ENCODE data around the gene PLA2G1B.
"Not testable (repeated sequence)": the region's sequence is repeated elsewhere in the genome, so short reads cannot be mapped to it uniquely, and the experiment has no call there.

Gene PLA2G1B

DNA sequence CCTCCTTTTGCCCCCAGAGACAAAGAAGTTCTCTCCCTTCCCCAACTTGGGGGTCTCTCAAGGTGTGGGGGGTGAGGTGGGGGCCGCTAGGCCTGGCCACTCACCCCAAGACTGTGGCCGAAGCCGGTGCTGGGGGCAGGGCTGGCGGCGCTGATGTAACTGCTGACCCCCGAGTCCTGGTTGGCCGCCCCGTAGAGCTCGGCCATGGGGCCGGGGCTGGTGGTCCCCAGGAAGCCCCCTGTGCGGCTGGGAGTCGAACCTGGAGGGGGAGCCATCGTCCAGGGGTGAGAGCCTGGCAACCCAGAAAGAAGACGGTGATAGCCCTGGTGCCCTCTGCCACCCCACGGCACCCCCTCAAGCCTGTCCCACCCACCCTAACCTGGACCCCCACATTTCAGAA, 18.5 kb upstream of the PLA2G1B start:
- Histone ChIP-seq H3K4me3 (ENCODE audit: insufficient read depth, low read depth, low read length, poor library complexity, severe bottlenecking) (no peak overlapping the region), H3K27me3 (replicated peaks; ENCODE audit: control insufficient read depth, insufficient read depth, low read length, poor library complexity, severe bottlenecking) (no peaks in the 10 kb centered on the region), H3K27ac (ENCODE audit: insufficient read depth, low read length, poor library complexity, severe bottlenecking) (no peak overlapping the region), H3K4me1 (ENCODE audit: control insufficient read depth, insufficient read depth, low read length, poor library complexity, severe bottlenecking) (no peaks in the 10 kb centered on the region), H3K9me3 (ENCODE audit: control insufficient read depth, low read length) (no peaks in the 10 kb centered on the region), H3K36me3 (ENCODE audit: control insufficient read depth, insufficient read depth, low read length) (no peaks in the 10 kb centered on the region)
- DNase-seq = no peak

DNA sequence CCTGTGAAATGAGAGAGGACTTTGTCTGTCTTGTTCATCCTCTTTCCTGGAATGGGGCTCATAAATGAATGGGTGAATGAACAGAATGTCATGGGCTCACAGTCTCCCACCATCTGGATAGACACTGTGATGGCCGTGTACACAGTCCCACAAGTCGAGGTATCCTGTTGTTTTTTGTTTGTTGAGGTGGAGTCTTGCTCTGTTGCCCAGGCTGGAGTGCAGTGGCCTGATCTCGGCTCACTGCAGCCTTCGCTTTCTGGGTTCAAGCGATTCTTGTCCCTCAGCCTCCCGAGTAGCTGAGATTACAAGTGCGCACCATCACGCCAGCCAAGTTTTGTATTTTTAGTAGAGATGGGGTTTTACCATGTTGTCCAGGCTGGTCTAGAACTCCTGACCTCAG, 16.1 kb upstream of the PLA2G1B start:
- no peak overlapping the region for H3K4me3 ChIP-seq (ENCODE audit: insufficient read depth, low read depth, low read length, poor library complexity, severe bottlenecking)
- no peak overlapping the region for H3K27ac ChIP-seq (ENCODE audit: insufficient read depth, low read length, poor library complexity, severe bottlenecking)
- no peaks in the 10 kb centered on the region for H3K9me3 ChIP-seq (ENCODE audit: control insufficient read depth, low read length)
- no peaks in the 10 kb centered on the region for H3K36me3 ChIP-seq (ENCODE audit: control insufficient read depth, insufficient read depth, low read length)
- no peaks in the 10 kb centered on the region for H3K27me3 ChIP-seq (replicated peaks; ENCODE audit: control insufficient read depth, insufficient read depth, low read length, poor library complexity, severe bottlenecking)
- H3K4me1 ChIP-seq (ENCODE audit: control insufficient read depth, insufficient read depth, low read length, poor library complexity, severe bottlenecking) = no peaks in the 10 kb centered on the region
- DNase-seq = no peak

DNA sequence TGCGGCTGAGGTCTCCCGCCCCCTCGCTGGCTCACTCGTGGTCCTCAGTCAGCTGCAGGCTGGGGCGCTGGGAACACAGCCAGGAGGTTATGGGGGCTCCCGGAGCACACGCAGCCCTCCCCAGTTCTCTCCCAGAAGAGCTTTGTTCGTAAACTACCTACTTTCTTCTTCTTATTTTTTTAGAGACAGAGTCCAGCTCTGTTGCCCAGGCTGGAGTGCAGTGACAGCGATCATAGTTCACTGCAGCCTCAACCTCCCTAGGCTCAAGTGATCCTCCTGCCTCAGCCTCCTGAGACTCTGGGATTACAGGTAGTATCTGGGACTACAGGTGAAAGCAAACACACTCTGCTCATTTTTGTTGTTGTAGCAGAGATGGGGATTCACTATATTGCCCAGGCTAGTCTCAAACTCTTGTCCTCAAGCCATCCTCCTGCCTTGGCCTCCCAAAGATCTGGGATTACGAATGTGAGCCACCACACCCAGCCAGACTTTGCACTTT, 15.5 kb upstream of the PLA2G1B start:
- H3K36me3 ChIP-seq (ENCODE audit: control insufficient read depth, insufficient read depth, low read length) = no peaks in the 10 kb centered on the region
- no peaks in the 10 kb centered on the region for H3K4me1 ChIP-seq (ENCODE audit: control insufficient read depth, insufficient read depth, low read length, poor library complexity, severe bottlenecking)
- H3K27ac ChIP-seq (ENCODE audit: insufficient read depth, low read length, poor library complexity, severe bottlenecking) = no peak overlapping the region
- H3K27me3 ChIP-seq (replicated peaks; ENCODE audit: control insufficient read depth, insufficient read depth, low read length, poor library complexity, severe bottlenecking) = no peaks in the 10 kb centered on the region
- H3K4me3 ChIP-seq (ENCODE audit: insufficient read depth, low read depth, low read length, poor library complexity, severe bottlenecking) = no peak overlapping the region
- no peak for DNase-seq
- no peaks in the 10 kb centered on the region for H3K9me3 ChIP-seq (ENCODE audit: control insufficient read depth, low read length)

DNA sequence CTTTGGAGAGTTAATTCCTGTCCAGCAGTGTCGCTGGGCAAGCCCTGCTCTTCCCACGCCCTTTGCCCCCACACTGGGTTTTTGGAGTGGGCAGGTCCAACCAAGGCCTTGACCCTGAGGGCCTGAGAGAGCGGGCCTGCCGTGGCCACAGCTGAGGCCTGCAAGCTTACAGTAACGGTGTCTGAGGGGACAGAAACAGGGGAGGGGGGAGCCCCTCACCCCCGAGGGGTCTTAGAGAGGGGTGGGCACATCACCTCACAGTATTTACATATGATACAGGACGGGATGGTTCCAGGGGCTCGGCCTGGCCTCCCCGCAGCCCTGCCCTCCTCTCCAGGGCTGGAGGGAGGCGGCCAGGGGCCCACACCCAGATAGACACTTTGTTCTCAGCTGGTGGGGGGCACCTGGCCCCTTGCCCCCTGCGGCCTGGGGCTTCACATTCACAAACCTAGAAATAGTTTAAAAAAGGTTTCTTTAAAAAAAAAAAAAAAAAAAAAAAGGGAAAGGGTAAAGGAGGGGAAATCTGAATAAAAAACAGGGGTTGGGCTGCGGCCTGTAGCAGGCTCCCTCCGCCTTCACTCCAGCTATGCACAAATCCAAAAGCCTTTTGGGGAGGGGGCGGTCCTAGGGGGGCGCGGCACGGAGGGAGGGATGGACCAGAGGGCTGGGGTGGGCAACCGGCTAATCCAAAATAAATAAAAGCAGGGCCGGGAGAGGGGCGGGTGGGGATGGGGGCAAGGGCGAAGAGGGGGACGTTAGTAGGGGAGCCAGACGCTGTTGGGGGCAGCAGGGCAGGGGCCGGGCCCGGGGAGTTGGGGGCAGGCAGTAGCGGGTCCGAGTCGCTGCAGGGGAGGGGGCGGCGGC, 14.8 kb upstream of the PLA2G1B start:
- no peaks in the 10 kb centered on the region for H3K27me3 ChIP-seq (replicated peaks; ENCODE audit: control insufficient read depth, insufficient read depth, low read length, poor library complexity, severe bottlenecking)
- H3K9me3 ChIP-seq (ENCODE audit: control insufficient read depth, low read length) = no peaks in the 10 kb centered on the region
- H3K4me1 ChIP-seq (ENCODE audit: control insufficient read depth, insufficient read depth, low read length, poor library complexity, severe bottlenecking) = no peaks in the 10 kb centered on the region
- no peaks in the 10 kb centered on the region for H3K36me3 ChIP-seq (ENCODE audit: control insufficient read depth, insufficient read depth, low read length)
- no peak overlapping the region for H3K27ac ChIP-seq (ENCODE audit: insufficient read depth, low read length, poor library complexity, severe bottlenecking)
- H3K4me3 ChIP-seq (ENCODE audit: insufficient read depth, low read depth, low read length, poor library complexity, severe bottlenecking) = no peak overlapping the region
- no peak for DNase-seq

DNA sequence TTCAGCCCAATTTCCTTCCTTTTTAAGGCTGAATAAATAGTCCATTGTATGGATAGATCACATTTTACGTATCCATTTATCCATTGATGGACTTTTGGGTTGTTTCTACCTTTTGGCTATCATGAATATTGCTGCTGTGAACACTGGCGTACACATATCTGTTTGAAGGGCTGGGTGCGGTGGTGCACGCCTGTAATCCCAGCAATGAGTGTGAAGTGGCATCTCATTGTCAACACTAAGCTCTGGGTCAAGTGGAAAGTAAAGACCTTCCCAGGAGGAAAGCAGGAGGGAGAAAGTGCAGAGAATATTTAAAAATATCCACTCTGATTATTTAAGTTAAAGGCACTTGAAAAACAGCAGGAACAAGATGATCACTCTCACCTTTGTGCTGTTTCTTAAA, 11.7 kb upstream of the PLA2G1B start:
- Histone ChIP-seq H3K36me3 (ENCODE audit: control insufficient read depth, insufficient read depth, low read length) (no peaks in the 10 kb centered on the region), H3K27ac (ENCODE audit: insufficient read depth, low read length, poor library complexity, severe bottlenecking) (no peak overlapping the region), H3K4me3 (ENCODE audit: insufficient read depth, low read depth, low read length, poor library complexity, severe bottlenecking) (no peak overlapping the region), H3K9me3 (ENCODE audit: control insufficient read depth, low read length) (no peaks in the 10 kb centered on the region), H3K4me1 (ENCODE audit: control insufficient read depth, insufficient read depth, low read length, poor library complexity, severe bottlenecking) (no peaks in the 10 kb centered on the region), H3K27me3 (replicated peaks; ENCODE audit: control insufficient read depth, insufficient read depth, low read length, poor library complexity, severe bottlenecking) (no peaks in the 10 kb centered on the region)
- DNase-seq = no peak

DNA sequence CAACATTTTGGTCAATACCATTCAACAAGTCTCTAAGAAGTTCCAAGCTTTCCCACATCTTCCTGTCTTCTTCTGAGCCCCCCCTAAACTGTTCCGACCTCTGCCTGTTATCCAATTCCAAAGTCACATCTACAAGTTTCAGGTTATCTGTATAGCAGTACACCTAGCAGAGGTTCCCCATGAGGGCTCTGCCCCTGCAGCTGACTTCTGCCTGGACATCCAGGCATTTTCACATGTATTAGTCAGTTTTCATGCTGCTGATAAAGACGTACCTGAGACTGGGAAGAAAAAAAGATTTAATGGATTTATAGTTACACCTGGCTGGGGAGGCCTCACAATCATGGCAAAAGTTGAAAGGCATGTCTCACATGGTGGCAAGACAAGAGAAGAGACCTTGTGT, 10.2 kb upstream of the PLA2G1B start:
- Histone ChIP-seq H3K27me3 (replicated peaks; ENCODE audit: control insufficient read depth, insufficient read depth, low read length, poor library complexity, severe bottlenecking) (no peaks in the 10 kb centered on the region), H3K36me3 (ENCODE audit: control insufficient read depth, insufficient read depth, low read length) (no peaks in the 10 kb centered on the region), H3K4me3 (ENCODE audit: insufficient read depth, low read depth, low read length, poor library complexity, severe bottlenecking) (no peak overlapping the region), H3K4me1 (ENCODE audit: control insufficient read depth, insufficient read depth, low read length, poor library complexity, severe bottlenecking) (no peaks in the 10 kb centered on the region), H3K27ac (ENCODE audit: insufficient read depth, low read length, poor library complexity, severe bottlenecking) (no peak overlapping the region), H3K9me3 (ENCODE audit: control insufficient read depth, low read length) (no peaks in the 10 kb centered on the region)
- DNase-seq = no peak

DNA sequence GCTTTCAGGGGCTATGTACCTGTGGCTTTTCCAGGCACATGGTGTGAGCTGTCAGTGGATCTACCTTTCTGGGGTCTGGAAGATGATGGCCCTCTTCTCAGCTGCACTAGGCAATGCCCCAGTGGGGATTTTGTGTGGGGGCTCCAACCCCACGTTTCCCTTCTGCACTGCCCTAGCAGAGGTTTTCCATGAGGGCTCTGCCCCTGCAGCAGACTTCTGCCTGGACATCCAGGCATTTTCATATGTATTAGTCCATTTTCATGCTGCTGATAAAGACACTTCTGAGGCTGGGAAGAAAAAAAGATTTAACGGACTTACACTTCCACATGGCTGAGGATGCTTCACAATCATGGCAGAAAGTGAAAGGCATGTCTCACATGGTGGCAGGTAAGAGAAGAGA, 8.8 kb upstream of the PLA2G1B start:
- H3K4me1 ChIP-seq (ENCODE audit: control insufficient read depth, insufficient read depth, low read length, poor library complexity, severe bottlenecking); H3K36me3 ChIP-seq (ENCODE audit: control insufficient read depth, insufficient read depth, low read length); H3K27me3 ChIP-seq (replicated peaks; ENCODE audit: control insufficient read depth, insufficient read depth, low read length, poor library complexity, severe bottlenecking); H3K27ac ChIP-seq (ENCODE audit: insufficient read depth, low read length, poor library complexity, severe bottlenecking); DNase-seq; H3K9me3 ChIP-seq (ENCODE audit: control insufficient read depth, low read length); H3K4me3 ChIP-seq (ENCODE audit: insufficient read depth, low read depth, low read length, poor library complexity, severe bottlenecking): not testable (repeated sequence)

DNA sequence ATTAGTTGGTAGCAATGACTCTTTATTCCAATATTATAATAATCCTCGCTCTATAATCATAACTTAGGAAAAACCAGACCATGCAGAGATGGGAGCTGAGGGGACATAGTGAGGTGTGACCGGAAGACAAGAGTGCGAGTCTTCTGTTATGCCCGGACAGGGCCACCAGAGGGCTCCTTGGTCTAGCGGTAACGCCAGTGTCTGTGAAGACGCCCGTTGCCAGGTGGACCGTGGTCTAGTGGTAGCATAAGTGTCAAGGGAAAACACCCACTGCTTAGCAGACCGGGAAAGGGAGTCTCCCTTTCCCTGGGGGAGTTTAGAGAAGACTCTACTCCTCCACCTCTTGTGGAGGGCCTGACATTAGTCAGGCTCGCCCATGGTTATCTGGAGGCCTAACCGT, 7.9 kb upstream of the PLA2G1B start:
- not testable (repeated sequence) for H3K9me3 ChIP-seq (ENCODE audit: control insufficient read depth, low read length); H3K36me3 ChIP-seq (ENCODE audit: control insufficient read depth, insufficient read depth, low read length); H3K4me1 ChIP-seq (ENCODE audit: control insufficient read depth, insufficient read depth, low read length, poor library complexity, severe bottlenecking); H3K27me3 ChIP-seq (replicated peaks; ENCODE audit: control insufficient read depth, insufficient read depth, low read length, poor library complexity, severe bottlenecking); H3K27ac ChIP-seq (ENCODE audit: insufficient read depth, low read length, poor library complexity, severe bottlenecking); H3K4me3 ChIP-seq (ENCODE audit: insufficient read depth, low read depth, low read length, poor library complexity, severe bottlenecking); DNase-seq

DNA sequence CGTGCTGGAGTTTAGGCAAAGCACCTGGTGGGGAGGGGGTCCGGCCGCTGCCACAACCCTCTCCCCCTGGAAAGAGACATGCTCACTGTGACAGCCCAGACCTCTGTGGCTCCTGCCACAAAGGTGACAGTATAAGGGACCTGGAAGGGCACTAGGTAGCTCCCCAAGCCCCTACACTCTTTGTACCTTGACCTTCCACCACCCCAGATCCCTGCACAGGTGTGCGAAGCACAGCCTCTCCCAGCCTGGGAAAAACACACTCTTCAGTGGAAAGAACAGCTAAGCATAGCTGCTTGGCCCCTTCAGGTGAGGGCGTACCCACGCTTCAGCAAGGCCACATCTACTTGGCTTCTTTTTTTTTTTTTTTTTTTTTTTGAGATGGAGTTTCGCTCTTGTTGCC, 4.9 kb upstream of the PLA2G1B start:
- Histone ChIP-seq H3K27me3 (replicated peaks; ENCODE audit: control insufficient read depth, insufficient read depth, low read length, poor library complexity, severe bottlenecking) (no peaks in the 10 kb centered on the region), H3K4me3 (ENCODE audit: insufficient read depth, low read depth, low read length, poor library complexity, severe bottlenecking) (no peak overlapping the region), H3K9me3 (ENCODE audit: control insufficient read depth, low read length) (no peaks in the 10 kb centered on the region), H3K27ac (ENCODE audit: insufficient read depth, low read length, poor library complexity, severe bottlenecking) (no peak overlapping the region), H3K4me1 (ENCODE audit: control insufficient read depth, insufficient read depth, low read length, poor library complexity, severe bottlenecking) (no peaks in the 10 kb centered on the region), H3K36me3 (ENCODE audit: control insufficient read depth, insufficient read depth, low read length) (no peaks in the 10 kb centered on the region)
- DNase-seq = no peak

DNA sequence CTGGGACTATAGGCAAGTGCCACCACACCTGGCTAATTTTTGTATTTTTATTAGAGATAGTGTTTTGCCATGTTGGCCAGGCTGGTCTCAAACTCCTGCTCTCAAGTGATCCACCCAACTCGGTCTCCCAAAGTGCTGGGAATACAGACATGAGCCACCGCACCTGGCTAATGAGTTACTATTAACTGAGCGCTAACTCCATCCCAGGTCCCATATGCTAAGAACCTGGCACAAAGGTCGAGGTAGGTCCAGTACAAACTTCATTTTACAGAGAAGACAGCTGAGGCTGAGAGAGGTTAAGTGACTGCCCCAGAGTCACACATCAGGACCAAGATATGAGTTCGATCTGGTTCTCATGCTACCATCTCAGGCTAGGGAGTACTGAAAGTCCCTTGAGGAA, 4.5 kb upstream of the PLA2G1B start:
- H3K9me3 ChIP-seq (ENCODE audit: control insufficient read depth, low read length) = no peaks in the 10 kb centered on the region
- no peaks in the 10 kb centered on the region for H3K4me1 ChIP-seq (ENCODE audit: control insufficient read depth, insufficient read depth, low read length, poor library complexity, severe bottlenecking)
- no peak overlapping the region for H3K27ac ChIP-seq (ENCODE audit: insufficient read depth, low read length, poor library complexity, severe bottlenecking)
- no peaks in the 10 kb centered on the region for H3K27me3 ChIP-seq (replicated peaks; ENCODE audit: control insufficient read depth, insufficient read depth, low read length, poor library complexity, severe bottlenecking)
- no peak overlapping the region for H3K4me3 ChIP-seq (ENCODE audit: insufficient read depth, low read depth, low read length, poor library complexity, severe bottlenecking)
- no peak for DNase-seq
- no peaks in the 10 kb centered on the region for H3K36me3 ChIP-seq (ENCODE audit: control insufficient read depth, insufficient read depth, low read length)

Data from effector memory CD4-positive, alpha-beta T cell (primary cell).